Ishikawa (cell line): ENCODE measurements around the gene METTL22.

Experiments used
- CEBPB ChIP-seq: IDR thresholded peaks from 2 replicates; pipeline ENCODE4 v1.6.1; 2012
- CREB1 ChIP-seq: IDR thresholded peaks from 2 replicates; pipeline ENCODE4 v1.6.1; 2012; ENCODE audit warnings: low read depth
- EGR1 ChIP-seq: IDR thresholded peaks from 2 replicates; pipeline ENCODE4 v1.6.1; 2012
- EP300 ChIP-seq: IDR thresholded peaks from 2 replicates; pipeline ENCODE4 v1.6.1; 2012; ENCODE audit warnings: borderline replicate concordance
- FOXM1 ChIP-seq: IDR thresholded peaks from 2 replicates; pipeline ENCODE4 v1.6.1; 2012; ENCODE audit warnings: low read depth, borderline replicate concordance
- MAX ChIP-seq: IDR thresholded peaks from 2 replicates; pipeline ENCODE4 v1.6.1; 2012
- NFIC ChIP-seq: IDR thresholded peaks from 2 replicates; pipeline ENCODE4 v1.6.1; 2012
- RAD21 ChIP-seq: IDR thresholded peaks from 2 replicates; pipeline ENCODE4 v1.6.1; 2012; ENCODE audit warnings: low read depth
- REST ChIP-seq: IDR thresholded peaks from 2 replicates; pipeline ENCODE4 v1.6.1; 2012; ENCODE audit warnings: low read depth, mild to moderate bottlenecking
- TAF1 ChIP-seq: IDR thresholded peaks from 2 replicates; pipeline ENCODE4 v1.6.1; 2012; ENCODE audit warnings: low read depth, mild to moderate bottlenecking
- TCF12 ChIP-seq: IDR thresholded peaks from 2 replicates; pipeline ENCODE4 v1.6.1; 2012; ENCODE audit warnings: low read depth
- TEAD4 ChIP-seq: IDR thresholded peaks from 2 replicates; pipeline ENCODE4 v1.6.1; 2012
- USF1 ChIP-seq: IDR thresholded peaks from 2 replicates; pipeline ENCODE4 v1.6.1; 2012
- YY1 ChIP-seq: IDR thresholded peaks from 2 replicates; pipeline ENCODE4 v1.6.1; 2012; ENCODE audit warnings: low read depth
- ZBTB7A ChIP-seq: IDR thresholded peaks from 2 replicates; pipeline ENCODE4 v1.6.1; 2012; ENCODE audit warnings: low read depth

Gene METTL22

GRCh38 chr16:8611122-8611521 lies 10.4 kb upstream of the METTL22 start:
- no peak for TF ChIP-seq TCF12
- TF ChIP-seq MAX = no peak

GRCh38 chr16:8611886-8612600 lies 9.5 kb upstream of the METTL22 start:
- no peak for TF ChIP-seq TCF12
- no peak for TF ChIP-seq EP300
- TF ChIP-seq CEBPB = no peak
- no peak for TF ChIP-seq EGR1
- no peak for TF ChIP-seq ZBTB7A
- TF ChIP-seq RAD21 = no peak

GRCh38 chr16:8614435-8615029 lies 7.0 kb upstream of the METTL22 start:
- TF ChIP-seq FOXM1 (no peak), YY1 (no peak), EGR1 (no peak)

- TF ChIP-seq RAD21 = no peak
These were observed 1.7 kb upstream of the METTL22 start for GRCh38 chr16:8619671-8620370.

- TF ChIP-seq NFIC (no peak), TEAD4 (no peak), EGR1 (no peak), RAD21 (no peak), EP300 (no peak), YY1 (no peak), CREB1 (no peak), ZBTB7A (no peak), MAX (no peak), REST (no peak), TCF12 (no peak), TAF1 (no peak), CEBPB (no peak), FOXM1 (no peak), USF1 (no peak)
These were observed 963 bp upstream of the METTL22 start for GRCh38 chr16:8620535-8620934.

- no peak for TF ChIP-seq TEAD4
- no peak for TF ChIP-seq RAD21
- TF ChIP-seq USF1 = no peak
- TF ChIP-seq CEBPB = no peak
- TF ChIP-seq REST = no peak
- TF ChIP-seq TCF12 = no peak
- no peak for TF ChIP-seq EGR1
- TF ChIP-seq ZBTB7A = no peak
- no peak for TF ChIP-seq TAF1
- TF ChIP-seq CREB1 = no peak
- no peak for TF ChIP-seq FOXM1
- TF ChIP-seq MAX = no peak
- no peak for TF ChIP-seq NFIC
- no peak for TF ChIP-seq YY1
- TF ChIP-seq EP300 = no peak
These were observed 301 bp upstream of the METTL22 start for GRCh38 chr16:8621222-8621571.
